Vagina (tissue), 2 donors: ENCODE results near the gene MCL1. TPM values are rescaled to one million over a fixed set of nuclear protein-coding genes. Genes with fewer than 3 reads are reported as not detected.

Experiments
- DNase-seq, 2 donors: peaks; one replicate each; pipeline ENCODE4 v3.0.0-alpha.2; 2017; ENCODE audit errors: extremely low spot score in 2 of 2
- H3K27ac ChIP-seq: fragments of 200-600 bp; sonication (generic); one replicate; pipeline ENCODE4 v1.5.1; 2019
- H3K27me3 ChIP-seq: fragments of 200-600 bp; sonication (generic); one replicate; pipeline ENCODE4 v1.5.1; 2019
- H3K36me3 ChIP-seq, 2 donors: fragments of 200-600 bp; sonication (generic); one replicate each; pipeline ENCODE4 v1.5.1; 2017 to 2019
- H3K4me1 ChIP-seq: fragments of 200-600 bp; sonication (generic); one replicate; pipeline ENCODE4 v1.5.1; 2019
- H3K4me3 ChIP-seq, 2 donors: fragments of 200-600 bp; sonication (generic); 1 replicate in 1 of 2; 2 replicates in 1 of 2; pipeline ENCODE4 v1.5.1; 2016 to 2019
- H3K9me3 ChIP-seq: fragments of 200-600 bp; sonication (generic); one replicate; pipeline ENCODE4 v1.5.1; 2019
- POLR2A ChIP-seq, 2 donors: fragments of 450-650 bp; IDR thresholded peaks; one replicate each; pipeline ENCODE4 v1.6.1; 2017; ENCODE audit warnings: antibody characterized with exemption in 2 of 2, mild to moderate bottlenecking in 2 of 2, moderate library complexity in 2 of 2
- POLR2AphosphoS5 ChIP-seq, 2 donors: sonication (generic); formaldehyde crosslinking; IDR thresholded peaks; one replicate each; pipeline ENCODE4 v1.9.0; 2017; ENCODE audit warnings: antibody characterized with exemption in 2 of 2, mild to moderate bottlenecking in 2 of 2, low read depth in 1 of 2; ENCODE audit not compliant: insufficient read depth in 1 of 2
- intact Hi-C: fragments of 100-400 bp; cut with DNase I; formaldehyde crosslinking; loops from one replicate; pipeline ENCODE4 v1.15.1; 2023
- total RNA-seq: library from RNA; depleted of rRNA; stranded (reverse); fragments of >200 nt; gene quantifications from one replicate; pipeline ENCODE4 v1.2.3, GENCODE V29; 2016
- TF ChIP-seq, protein P1 (sequence below), 3 experiments: fragments of 450-650 bp in 2 of 3; fragments of 200-600 bp in 1 of 3; sonication (generic) in 1 of 3; IDR thresholded peaks; one replicate each; pipeline ENCODE4 v1.5.1; 2017 to 2019; ENCODE audit warnings: antibody characterized with exemption in 3 of 3, mild to moderate bottlenecking in 2 of 3, moderate library complexity in 2 of 3

The MCL1 gene
- total RNA-seq, 1 donor from 2014 or later = 181 TPM

GRCh38 chr1:150546294-150546937, 33.0 kb downstream of the MCL1 start:
- no peaks in the 10 kb centered on the region for H3K36me3 ChIP-seq
- TF ChIP-seq, protein P1, sequence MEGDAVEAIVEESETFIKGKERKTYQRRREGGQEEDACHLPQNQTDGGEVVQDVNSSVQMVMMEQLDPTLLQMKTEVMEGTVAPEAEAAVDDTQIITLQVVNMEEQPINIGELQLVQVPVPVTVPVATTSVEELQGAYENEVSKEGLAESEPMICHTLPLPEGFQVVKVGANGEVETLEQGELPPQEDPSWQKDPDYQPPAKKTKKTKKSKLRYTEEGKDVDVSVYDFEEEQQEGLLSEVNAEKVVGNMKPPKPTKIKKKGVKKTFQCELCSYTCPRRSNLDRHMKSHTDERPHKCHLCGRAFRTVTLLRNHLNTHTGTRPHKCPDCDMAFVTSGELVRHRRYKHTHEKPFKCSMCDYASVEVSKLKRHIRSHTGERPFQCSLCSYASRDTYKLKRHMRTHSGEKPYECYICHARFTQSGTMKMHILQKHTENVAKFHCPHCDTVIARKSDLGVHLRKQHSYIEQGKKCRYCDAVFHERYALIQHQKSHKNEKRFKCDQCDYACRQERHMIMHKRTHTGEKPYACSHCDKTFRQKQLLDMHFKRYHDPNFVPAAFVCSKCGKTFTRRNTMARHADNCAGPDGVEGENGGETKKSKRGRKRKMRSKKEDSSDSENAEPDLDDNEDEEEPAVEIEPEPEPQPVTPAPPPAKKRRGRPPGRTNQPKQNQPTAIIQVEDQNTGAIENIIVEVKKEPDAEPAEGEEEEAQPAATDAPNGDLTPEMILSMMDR (IDR thresholded peaks at IDR 0.05) = no peak
- TF ChIP-seq POLR2AphosphoS5 (IDR thresholded peaks at IDR 0.05; ENCODE audit: insufficient read depth in 1 of 2, low read depth in 1 of 2) (no peak), POLR2A (IDR thresholded peaks at IDR 0.05) (no peak)
- no peak overlapping the region for H3K4me3 ChIP-seq
- peaks cover 24% of the 10 kb centered on the region for H3K4me1 ChIP-seq
- intact Hi-C loops = no loop called here
- no peaks in the 10 kb centered on the region for H3K27me3 ChIP-seq
- no peaks in the 10 kb centered on the region for H3K9me3 ChIP-seq
- no peak for DNase-seq
- H3K27ac ChIP-seq = no peak overlapping the region

GRCh38 chr1:150545486-150546032, 33.9 kb downstream of the MCL1 start:
- Histone ChIP-seq H3K27me3 (no peaks in the 10 kb centered on the region), H3K36me3 (no peaks in the 10 kb centered on the region), H3K4me3 (no peak overlapping the region), H3K9me3 (no peaks in the 10 kb centered on the region), H3K4me1 (peaks cover 16% of the 10 kb centered on the region), H3K27ac (no peak overlapping the region)
- intact Hi-C loops = no loop called here
- TF ChIP-seq, protein P1 (IDR thresholded peaks at IDR 0.05) = no peak
- no peak for TF ChIP-seq POLR2AphosphoS5 (IDR thresholded peaks at IDR 0.05; ENCODE audit: insufficient read depth in 1 of 2, low read depth in 1 of 2)
- TF ChIP-seq POLR2A (IDR thresholded peaks at IDR 0.05) = no peak
- no peak for DNase-seq

DNA sequence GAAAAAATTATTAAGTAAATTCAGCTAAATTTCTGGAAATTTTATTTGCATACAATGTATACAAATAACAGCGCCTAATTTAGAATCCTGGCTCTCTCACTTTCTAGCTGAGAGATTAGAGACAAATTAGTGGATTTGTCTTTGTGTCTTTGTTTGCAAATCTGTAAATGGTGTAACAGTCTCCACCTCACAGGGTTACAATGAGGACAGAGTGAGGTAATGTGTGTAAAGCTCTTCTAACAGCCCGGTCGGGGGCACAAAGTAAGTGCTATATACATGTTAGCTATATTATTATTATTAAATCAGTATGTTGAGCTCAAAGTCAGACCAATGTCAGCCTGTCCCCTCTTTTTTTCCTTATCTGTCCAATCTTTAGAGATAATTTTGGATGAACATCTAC, 35.2 kb downstream of the MCL1 start:
- Histone ChIP-seq H3K27me3 (no peaks in the 10 kb centered on the region), H3K4me1 (peaks cover 3% of the 10 kb centered on the region), H3K27ac (no peak overlapping the region), H3K4me3 (no peak overlapping the region), H3K36me3 (no peaks in the 10 kb centered on the region), H3K9me3 (no peaks in the 10 kb centered on the region)
- TF ChIP-seq POLR2A (IDR thresholded peaks at IDR 0.05) (no peak), POLR2AphosphoS5 (IDR thresholded peaks at IDR 0.05; ENCODE audit: insufficient read depth in 1 of 2, low read depth in 1 of 2) (no peak)
- TF ChIP-seq, protein P1 (IDR thresholded peaks at IDR 0.05) = no peak
- intact Hi-C loops = no loop called here
- DNase-seq = no peak

GRCh38 chr1:150543500-150544143, 35.8 kb downstream of the MCL1 start:
- Histone ChIP-seq H3K9me3 (no peaks in the 10 kb centered on the region), H3K4me1 (peaks cover 5% of the 10 kb centered on the region), H3K27me3 (no peaks in the 10 kb centered on the region), H3K4me3 (no peak overlapping the region), H3K36me3 (no peaks in the 10 kb centered on the region), H3K27ac (no peak overlapping the region)
- TF ChIP-seq POLR2AphosphoS5 (IDR thresholded peaks at IDR 0.05; ENCODE audit: insufficient read depth in 1 of 2, low read depth in 1 of 2) (no peak), POLR2A (IDR thresholded peaks at IDR 0.05) (no peak)
- TF ChIP-seq, protein P1 (IDR thresholded peaks at IDR 0.05) = no peak
- intact Hi-C loops = no loop called here
- DNase-seq = no peak
